BLaER1 treated with 17β-estradiol and CSF1 and Interleukin-3, amounts not matched to agents 10 nM and 100 nM (cell line): ENCODE data around the gene ADCY6.
A peak's percentile ranks its signal among the peaks of the same experiment; 100 is the strongest.

Experiments
- H3K27ac ChIP-seq, 11 experiments: shearing (Covaris generic); formaldehyde crosslinking; 2 replicates each; pipeline ENCODE4 v1.8.1; 2022
- H3K27me3 ChIP-seq, 11 experiments: shearing (Covaris generic); formaldehyde crosslinking; 2 replicates each; pipeline ENCODE4 v1.8.1; 2022
- H3K36me3 ChIP-seq, 11 experiments: shearing (Covaris generic); formaldehyde crosslinking; 2 replicates each; pipeline ENCODE4 v1.8.1; 2022
- H3K4me1 ChIP-seq, 10 experiments: shearing (Covaris generic); formaldehyde crosslinking; 2 replicates each; pipeline ENCODE4 v1.8.1; 2022
- H3K4me2 ChIP-seq, 11 experiments: shearing (Covaris generic); formaldehyde crosslinking; 2 replicates each; pipeline ENCODE4 v1.8.1; 2022
- H3K4me3 ChIP-seq, 10 experiments: shearing (Covaris generic); formaldehyde crosslinking; 2 replicates each; pipeline ENCODE4 v1.8.1; 2022
- H3K9ac ChIP-seq, 11 experiments: shearing (Covaris generic); formaldehyde crosslinking; 2 replicates each; pipeline ENCODE4 v1.8.1; 2022
- H3K9me3 ChIP-seq, 11 experiments: shearing (Covaris generic); formaldehyde crosslinking; replicated peaks in 1 of 11; 2 replicates each; pipeline ENCODE4 v1.8.1; 2022
- H4K20me1 ChIP-seq, 11 experiments: shearing (Covaris generic); formaldehyde crosslinking; 2 replicates each; pipeline ENCODE4 v1.8.1; 2022
- Cebpa-rat ChIP-seq, 11 experiments: shearing (Covaris generic); IDR thresholded peaks; 2 replicates each; pipeline ENCODE4 v1.8.1; 2022

The ADCY6 gene

GRCh38 chr12:48817873-48818830 is 29.3 kb upstream of the ADCY6 start, which contains the start of gene CACNB3:
Gene CACNB3 (plus strand): TSS chr12:48818496. CDS start chr12:48818930, 434 bp downstream.
- Histone ChIP-seq H3K4me3 (peak within 1 kb of the TSS; percentile 66 to 85 (median 78)), H4K20me1 (peaks cover 0 to 45% (median 23%) of the 10 kb centered on the region in 11 experiments; a peak in 14 of 22 replicates), H3K36me3 (peaks cover 2 to 23% (median 2%) of the 10 kb centered on the region in 11 experiments; a peak in 10 of 22 replicates), H3K9ac (peak within 1 kb of the TSS; percentile 71 to 90 (median 79)), H3K27ac (peak within 1 kb of the TSS in 10 of 11 experiments; percentile 16 to 81 (median 78); a peak in 18 of 22 replicates), H3K4me2 (peak within 1 kb of the TSS; percentile 93 to 100 (median 99)), H3K27me3 (no peaks in the 10 kb centered on the region), H3K4me1 (peaks cover 50 to 61% (median 54%) of the 10 kb centered on the region in 10 experiments), H3K9me3 (no peaks in the 10 kb centered on the region)
- no peak for TF ChIP-seq Cebpa-rat (IDR thresholded peaks at IDR 0.05)

- Histone ChIP-seq H3K4me2 (peak overlapping the region; percentile 93 to 100 (median 99)), H3K9me3 (no peaks in the 10 kb centered on the region), H3K27me3 (no peaks in the 10 kb centered on the region), H3K4me3 (peak overlapping the region; percentile 71 to 91 (median 80)), H3K9ac (peak overlapping the region; percentile 71 to 90 (median 85); a peak in 21 of 22 replicates), H3K27ac (peak overlapping the region in 10 of 11 experiments; percentile 76 to 90 (median 84); a peak in 16 of 22 replicates), H3K4me1 (peaks cover 52 to 64% (median 58%) of the 10 kb centered on the region in 10 experiments), H3K36me3 (peaks cover 0 to 5% (median 0%) of the 10 kb centered on the region in 11 experiments; a peak in 2 of 22 replicates), H4K20me1 (peaks cover 0 to 33% (median 15%) of the 10 kb centered on the region in 11 experiments; a peak in 8 of 22 replicates)
- no peak for TF ChIP-seq Cebpa-rat (IDR thresholded peaks at IDR 0.05)
Measured at GRCh38 chr12:48816143-48816854, 27.4 kb upstream of the ADCY6 start.

- TF ChIP-seq Cebpa-rat (IDR thresholded peaks at IDR 0.05): no peak
- H3K27ac ChIP-seq: peak overlapping the region; percentile 76 to 90 (median 84)
- H3K4me2 ChIP-seq: peak overlapping the region; percentile 93 to 100 (median 99)
- peaks cover 0 to 25% (median 14%) of the 10 kb centered on the region in 11 experiments; a peak in 8 of 22 replicates for H4K20me1 ChIP-seq
- peak overlapping the region; percentile 80 to 90 (median 87) for H3K9ac ChIP-seq
- peaks cover 49 to 63% (median 57%) of the 10 kb centered on the region in 10 experiments for H3K4me1 ChIP-seq
- no peaks in the 10 kb centered on the region for H3K27me3 ChIP-seq
- H3K9me3 ChIP-seq: no peaks in the 10 kb centered on the region
- H3K36me3 ChIP-seq: no peaks in the 10 kb centered on the region; a peak in 1 of 22 replicates
- H3K4me3 ChIP-seq: peak overlapping the region; percentile 71 to 91 (median 80)
Measured at GRCh38 chr12:48815126-48816110, 26.5 kb upstream of the ADCY6 start.

GRCh38 chr12:48814262-48815125 is 25.6 kb upstream of the ADCY6 start:
- Histone ChIP-seq H3K27ac (peak overlapping the region; percentile 76 to 90 (median 84)), H4K20me1 (peaks cover 0 to 16% (median 5%) of the 10 kb centered on the region in 11 experiments; a peak in 6 of 22 replicates), H3K9ac (peak overlapping the region; percentile 80 to 90 (median 87)), H3K9me3 (no peaks in the 10 kb centered on the region), H3K4me3 (peak overlapping the region; percentile 71 to 91 (median 80)), H3K27me3 (no peaks in the 10 kb centered on the region), H3K36me3 (no peaks in the 10 kb centered on the region), H3K4me2 (peak overlapping the region; percentile 93 to 100 (median 99)), H3K4me1 (peaks cover 40 to 53% (median 47%) of the 10 kb centered on the region in 10 experiments)
- TF ChIP-seq Cebpa-rat (IDR thresholded peaks at IDR 0.05): no peak

- Histone ChIP-seq H3K9me3 (no peaks in the 10 kb centered on the region), H4K20me1 (peaks cover 0 to 11% (median 0%) of the 10 kb centered on the region in 11 experiments; a peak in 2 of 22 replicates), H3K4me1 (peaks cover 33 to 46% (median 40%) of the 10 kb centered on the region in 10 experiments), H3K27ac (peak overlapping the region; percentile 76 to 90 (median 84)), H3K4me2 (peak overlapping the region; percentile 93 to 100 (median 99)), H3K4me3 (peak overlapping the region; percentile 71 to 91 (median 80)), H3K9ac (peak overlapping the region; percentile 80 to 90 (median 87)), H3K27me3 (no peaks in the 10 kb centered on the region), H3K36me3 (no peaks in the 10 kb centered on the region)
- no peak for TF ChIP-seq Cebpa-rat (IDR thresholded peaks at IDR 0.05)
Measured at GRCh38 chr12:48813465-48814261, 24.8 kb upstream of the ADCY6 start.

- Histone ChIP-seq H3K4me1 (peaks cover 27 to 40% (median 36%) of the 10 kb centered on the region in 10 experiments), H3K4me3 (no peak overlapping the region), H3K27me3 (no peaks in the 10 kb centered on the region), H3K9me3 (no peaks in the 10 kb centered on the region), H4K20me1 (peaks cover 0 to 10% (median 0%) of the 10 kb centered on the region in 11 experiments; a peak in 2 of 22 replicates), H3K4me2 (peak overlapping the region in 5 of 11 experiments; percentile 9 to 99 (median 31); a peak in 5 of 22 replicates), H3K27ac (no peak overlapping the region), H3K9ac (0 out of 22 replicates have a peak overlapping the region, but pooled peaks of 3 of the 11 experiments have one; percentile 5 to 29 (median 9)), H3K36me3 (no peaks in the 10 kb centered on the region)
- TF ChIP-seq Cebpa-rat (IDR thresholded peaks at IDR 0.05): no peak
Measured at GRCh38 chr12:48812389-48812788, 23.5 kb upstream of the ADCY6 start.
